ENCODE results near the gene TBK1. TPM values are rescaled to one million over a fixed set of nuclear protein-coding genes. Genes with fewer than 3 reads are reported as not detected.

The TBK1 gene
- total RNA-seq, 4 donors from 2014 or later: 24.9 to 38.0 (median 30.2) TPM

DNA sequence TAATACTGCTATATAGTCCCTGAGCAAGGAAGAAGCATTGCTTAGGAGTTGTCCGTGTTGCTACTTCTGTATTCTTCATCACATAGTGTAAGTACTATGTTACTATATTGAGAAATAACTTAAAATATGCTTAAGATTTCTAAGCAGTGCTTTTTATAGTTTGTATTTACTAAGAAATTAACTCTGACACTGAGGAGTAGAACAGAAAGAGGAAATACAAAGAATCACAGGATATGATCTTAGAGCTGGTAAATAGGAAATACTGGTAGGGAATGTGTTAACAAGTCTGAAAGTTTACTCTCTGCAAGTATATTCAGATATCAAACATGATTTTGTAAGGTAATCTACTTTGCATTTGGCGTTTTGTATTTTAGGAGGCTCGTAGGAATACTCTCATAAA is 32.2 kb upstream of the TBK1 start:
- Histone ChIP-seq H3K4me1 (no peaks in the 10 kb centered on the region), H3K36me3 (peaks cover 0 to 95% (median 0%) of the 10 kb centered on the region in 3 donors), H3K4me3 (no peak overlapping the region), H3K27ac (no peak overlapping the region), H3K9me3 (no peaks in the 10 kb centered on the region), H3K27me3 (no peaks in the 10 kb centered on the region)
- TF ChIP-seq, protein P1, sequence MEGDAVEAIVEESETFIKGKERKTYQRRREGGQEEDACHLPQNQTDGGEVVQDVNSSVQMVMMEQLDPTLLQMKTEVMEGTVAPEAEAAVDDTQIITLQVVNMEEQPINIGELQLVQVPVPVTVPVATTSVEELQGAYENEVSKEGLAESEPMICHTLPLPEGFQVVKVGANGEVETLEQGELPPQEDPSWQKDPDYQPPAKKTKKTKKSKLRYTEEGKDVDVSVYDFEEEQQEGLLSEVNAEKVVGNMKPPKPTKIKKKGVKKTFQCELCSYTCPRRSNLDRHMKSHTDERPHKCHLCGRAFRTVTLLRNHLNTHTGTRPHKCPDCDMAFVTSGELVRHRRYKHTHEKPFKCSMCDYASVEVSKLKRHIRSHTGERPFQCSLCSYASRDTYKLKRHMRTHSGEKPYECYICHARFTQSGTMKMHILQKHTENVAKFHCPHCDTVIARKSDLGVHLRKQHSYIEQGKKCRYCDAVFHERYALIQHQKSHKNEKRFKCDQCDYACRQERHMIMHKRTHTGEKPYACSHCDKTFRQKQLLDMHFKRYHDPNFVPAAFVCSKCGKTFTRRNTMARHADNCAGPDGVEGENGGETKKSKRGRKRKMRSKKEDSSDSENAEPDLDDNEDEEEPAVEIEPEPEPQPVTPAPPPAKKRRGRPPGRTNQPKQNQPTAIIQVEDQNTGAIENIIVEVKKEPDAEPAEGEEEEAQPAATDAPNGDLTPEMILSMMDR (IDR thresholded peaks at IDR 0.05): no peak
- TF ChIP-seq POLR2A (IDR thresholded peaks at IDR 0.05): no peak
- no peak for DNase-seq

DNA sequence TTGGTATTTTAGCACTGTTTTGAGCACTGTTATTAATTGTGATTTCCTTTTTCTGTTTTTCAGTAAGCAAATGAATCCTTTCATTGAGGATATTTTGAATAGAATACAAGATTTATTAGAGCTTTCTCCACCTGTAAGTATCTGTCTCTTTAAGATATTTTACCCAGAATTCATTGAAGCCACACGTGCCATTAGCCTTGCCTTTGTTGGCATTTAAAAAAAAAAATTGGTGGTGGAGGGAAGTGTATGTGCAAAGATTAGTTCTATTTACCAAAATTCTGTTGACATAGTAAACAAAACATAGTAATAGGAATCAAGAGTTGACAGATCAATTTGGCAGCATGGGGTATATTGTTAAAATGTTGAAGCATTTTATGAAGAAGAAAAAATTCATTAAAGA is 23.9 kb upstream of the TBK1 start:
- H3K4me1 ChIP-seq: no peaks in the 10 kb centered on the region
- H3K4me3 ChIP-seq: no peak overlapping the region
- H3K9me3 ChIP-seq: no peaks in the 10 kb centered on the region
- TF ChIP-seq POLR2A (IDR thresholded peaks at IDR 0.05): no peak
- TF ChIP-seq, protein P1 (IDR thresholded peaks at IDR 0.05): no peak
- H3K27ac ChIP-seq: no peak overlapping the region
- no peak for DNase-seq
- peaks cover 0 to 95% (median 0%) of the 10 kb centered on the region in 3 donors for H3K36me3 ChIP-seq
- no peaks in the 10 kb centered on the region for H3K27me3 ChIP-seq

- Histone ChIP-seq H3K9me3 (no peaks in the 10 kb centered on the region), H3K27ac (no peak overlapping the region), H3K27me3 (no peaks in the 10 kb centered on the region), H3K4me3 (no peak overlapping the region), H3K4me1 (no peaks in the 10 kb centered on the region), H3K36me3 (peaks cover 0 to 95% (median 0%) of the 10 kb centered on the region in 3 donors)
- TF ChIP-seq, protein P1 (IDR thresholded peaks at IDR 0.05): no peak
- no peak for TF ChIP-seq POLR2A (IDR thresholded peaks at IDR 0.05)
- DNase-seq: no peak
These were observed 23.0 kb upstream of the TBK1 start for GRCh38 chr12:64428956-64429355.

GRCh38 chr12:64430886-64431285 is 21.0 kb upstream of the TBK1 start:
- peaks cover 0 to 94% (median 0%) of the 10 kb centered on the region in 3 donors for H3K36me3 ChIP-seq
- no peak for TF ChIP-seq POLR2A (IDR thresholded peaks at IDR 0.05)
- TF ChIP-seq, protein P1 (IDR thresholded peaks at IDR 0.05): no peak

GRCh38 chr12:64431791-64432190 is 20.1 kb upstream of the TBK1 start:
- Histone ChIP-seq H3K27me3 (no peaks in the 10 kb centered on the region), H3K36me3 (peaks cover 0 to 95% (median 0%) of the 10 kb centered on the region in 3 donors)

More at GRCh38 chr12:64430886-64431285, 21.0 kb upstream of the TBK1 start:
- no peaks in the 10 kb centered on the region for H3K9me3 ChIP-seq
- no peaks in the 10 kb centered on the region for H3K4me1 ChIP-seq
- DNase-seq: no peak
- no peak overlapping the region for H3K27ac ChIP-seq
- no peak overlapping the region for H3K4me3 ChIP-seq
- H3K27me3 ChIP-seq: no peaks in the 10 kb centered on the region

More at GRCh38 chr12:64431791-64432190, 20.1 kb upstream of the TBK1 start:
- H3K27ac ChIP-seq: no peak overlapping the region
- H3K9me3 ChIP-seq: no peaks in the 10 kb centered on the region
- TF ChIP-seq, protein P1 (IDR thresholded peaks at IDR 0.05): no peak
- TF ChIP-seq POLR2A (IDR thresholded peaks at IDR 0.05): no peak
- no peak for DNase-seq
- H3K4me1 ChIP-seq: no peaks in the 10 kb centered on the region
- no peak overlapping the region for H3K4me3 ChIP-seq

All from Peyer's patch (tissue), 4 donors.